Ishikawa (cell line): ENCODE measurements around the gene PLCB4.

ENCODE experiments used
- CEBPB ChIP-seq: IDR thresholded peaks from 2 replicates; pipeline ENCODE4 v1.6.1; 2012
- CREB1 ChIP-seq: IDR thresholded peaks from 2 replicates; pipeline ENCODE4 v1.6.1; 2012; ENCODE audit warnings: low read depth
- EGR1 ChIP-seq: IDR thresholded peaks from 2 replicates; pipeline ENCODE4 v1.6.1; 2012
- EP300 ChIP-seq: IDR thresholded peaks from 2 replicates; pipeline ENCODE4 v1.6.1; 2012; ENCODE audit warnings: borderline replicate concordance
- FOXM1 ChIP-seq: IDR thresholded peaks from 2 replicates; pipeline ENCODE4 v1.6.1; 2012; ENCODE audit warnings: low read depth, borderline replicate concordance
- NFIC ChIP-seq: IDR thresholded peaks from 2 replicates; pipeline ENCODE4 v1.6.1; 2012
- RAD21 ChIP-seq: IDR thresholded peaks from 2 replicates; pipeline ENCODE4 v1.6.1; 2012; ENCODE audit warnings: low read depth
- TAF1 ChIP-seq: IDR thresholded peaks from 2 replicates; pipeline ENCODE4 v1.6.1; 2012; ENCODE audit warnings: low read depth, mild to moderate bottlenecking
- TCF12 ChIP-seq: IDR thresholded peaks from 2 replicates; pipeline ENCODE4 v1.6.1; 2012; ENCODE audit warnings: low read depth
- TEAD4 ChIP-seq: IDR thresholded peaks from 2 replicates; pipeline ENCODE4 v1.6.1; 2012
- YY1 ChIP-seq: IDR thresholded peaks from 2 replicates; pipeline ENCODE4 v1.6.1; 2012; ENCODE audit warnings: low read depth
- ZBTB7A ChIP-seq: IDR thresholded peaks from 2 replicates; pipeline ENCODE4 v1.6.1; 2012; ENCODE audit warnings: low read depth
- TF ChIP-seq, protein P1 (sequence below): IDR thresholded peaks from 2 replicates; pipeline ENCODE4 v1.6.1; 2012
- TF ChIP-seq, protein P2 (sequence below): IDR thresholded peaks from 2 replicates; pipeline ENCODE4 v1.6.1; 2012
- TF ChIP-seq, protein P3 (sequence below): IDR thresholded peaks from 2 replicates; pipeline ENCODE4 v1.6.1; 2012; ENCODE audit warnings: low read depth, mild to moderate bottlenecking

Gene PLCB4

GRCh38 chr20:9134346-9134745 is 65.5 kb downstream of the PLCB4 start:
- no peak for TF ChIP-seq EP300
- TF ChIP-seq TAF1 = no peak
- TF ChIP-seq, protein P1, sequence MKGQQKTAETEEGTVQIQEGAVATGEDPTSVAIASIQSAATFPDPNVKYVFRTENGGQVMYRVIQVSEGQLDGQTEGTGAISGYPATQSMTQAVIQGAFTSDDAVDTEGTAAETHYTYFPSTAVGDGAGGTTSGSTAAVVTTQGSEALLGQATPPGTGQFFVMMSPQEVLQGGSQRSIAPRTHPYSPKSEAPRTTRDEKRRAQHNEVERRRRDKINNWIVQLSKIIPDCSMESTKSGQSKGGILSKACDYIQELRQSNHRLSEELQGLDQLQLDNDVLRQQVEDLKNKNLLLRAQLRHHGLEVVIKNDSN = no peak
- no peak for TF ChIP-seq TEAD4
- no peak for TF ChIP-seq TCF12
- TF ChIP-seq FOXM1 = no peak

DNA sequence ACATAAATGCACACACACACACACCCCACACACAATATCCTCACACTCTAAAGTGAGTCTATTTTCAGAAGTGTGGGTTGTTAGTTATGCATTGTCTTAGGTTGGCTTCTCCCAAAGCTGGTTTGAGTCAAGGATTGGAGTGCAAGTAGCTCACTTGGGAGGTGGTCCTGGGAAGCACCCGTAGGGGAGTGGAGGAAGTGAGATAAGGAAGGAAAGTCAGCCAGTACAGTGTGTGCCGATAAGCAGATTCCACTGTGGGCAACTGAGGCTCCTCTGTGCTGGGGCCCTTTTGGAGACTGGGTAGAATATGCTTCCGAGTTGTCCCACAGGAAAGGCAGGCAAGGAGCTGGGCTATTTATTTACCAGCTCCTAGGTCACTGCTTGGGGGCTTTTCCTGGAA is 67.2 kb downstream of the PLCB4 start:
- TF ChIP-seq CREB1 = no peak
- TF ChIP-seq TCF12 = no peak
- TF ChIP-seq, protein P2, sequence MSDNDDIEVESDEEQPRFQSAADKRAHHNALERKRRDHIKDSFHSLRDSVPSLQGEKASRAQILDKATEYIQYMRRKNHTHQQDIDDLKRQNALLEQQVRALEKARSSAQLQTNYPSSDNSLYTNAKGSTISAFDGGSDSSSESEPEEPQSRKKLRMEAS = no peak
- TF ChIP-seq CEBPB = no peak
- no peak for TF ChIP-seq YY1

- TF ChIP-seq YY1 (no peak), EGR1 (no peak), RAD21 (no peak)
Measured at GRCh38 chr20:9137001-9137400, 68.1 kb downstream of the PLCB4 start.

- TF ChIP-seq TAF1 = no peak
- no peak for TF ChIP-seq EGR1
- TF ChIP-seq, protein P2 = no peak
- TF ChIP-seq NFIC = no peak
- TF ChIP-seq TCF12 = 0 out of 2 replicates have a peak, but pooled peaks have one; percentile 15
- no peak for TF ChIP-seq ZBTB7A
- TF ChIP-seq, protein P3, sequence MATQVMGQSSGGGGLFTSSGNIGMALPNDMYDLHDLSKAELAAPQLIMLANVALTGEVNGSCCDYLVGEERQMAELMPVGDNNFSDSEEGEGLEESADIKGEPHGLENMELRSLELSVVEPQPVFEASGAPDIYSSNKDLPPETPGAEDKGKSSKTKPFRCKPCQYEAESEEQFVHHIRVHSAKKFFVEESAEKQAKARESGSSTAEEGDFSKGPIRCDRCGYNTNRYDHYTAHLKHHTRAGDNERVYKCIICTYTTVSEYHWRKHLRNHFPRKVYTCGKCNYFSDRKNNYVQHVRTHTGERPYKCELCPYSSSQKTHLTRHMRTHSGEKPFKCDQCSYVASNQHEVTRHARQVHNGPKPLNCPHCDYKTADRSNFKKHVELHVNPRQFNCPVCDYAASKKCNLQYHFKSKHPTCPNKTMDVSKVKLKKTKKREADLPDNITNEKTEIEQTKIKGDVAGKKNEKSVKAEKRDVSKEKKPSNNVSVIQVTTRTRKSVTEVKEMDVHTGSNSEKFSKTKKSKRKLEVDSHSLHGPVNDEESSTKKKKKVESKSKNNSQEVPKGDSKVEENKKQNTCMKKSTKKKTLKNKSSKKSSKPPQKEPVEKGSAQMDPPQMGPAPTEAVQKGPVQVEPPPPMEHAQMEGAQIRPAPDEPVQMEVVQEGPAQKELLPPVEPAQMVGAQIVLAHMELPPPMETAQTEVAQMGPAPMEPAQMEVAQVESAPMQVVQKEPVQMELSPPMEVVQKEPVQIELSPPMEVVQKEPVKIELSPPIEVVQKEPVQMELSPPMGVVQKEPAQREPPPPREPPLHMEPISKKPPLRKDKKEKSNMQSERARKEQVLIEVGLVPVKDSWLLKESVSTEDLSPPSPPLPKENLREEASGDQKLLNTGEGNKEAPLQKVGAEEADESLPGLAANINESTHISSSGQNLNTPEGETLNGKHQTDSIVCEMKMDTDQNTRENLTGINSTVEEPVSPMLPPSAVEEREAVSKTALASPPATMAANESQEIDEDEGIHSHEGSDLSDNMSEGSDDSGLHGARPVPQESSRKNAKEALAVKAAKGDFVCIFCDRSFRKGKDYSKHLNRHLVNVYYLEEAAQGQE = no peak
- TF ChIP-seq CREB1 = no peak
Measured at GRCh38 chr20:9139106-9139833, 70.4 kb downstream of the PLCB4 start.

DNA sequence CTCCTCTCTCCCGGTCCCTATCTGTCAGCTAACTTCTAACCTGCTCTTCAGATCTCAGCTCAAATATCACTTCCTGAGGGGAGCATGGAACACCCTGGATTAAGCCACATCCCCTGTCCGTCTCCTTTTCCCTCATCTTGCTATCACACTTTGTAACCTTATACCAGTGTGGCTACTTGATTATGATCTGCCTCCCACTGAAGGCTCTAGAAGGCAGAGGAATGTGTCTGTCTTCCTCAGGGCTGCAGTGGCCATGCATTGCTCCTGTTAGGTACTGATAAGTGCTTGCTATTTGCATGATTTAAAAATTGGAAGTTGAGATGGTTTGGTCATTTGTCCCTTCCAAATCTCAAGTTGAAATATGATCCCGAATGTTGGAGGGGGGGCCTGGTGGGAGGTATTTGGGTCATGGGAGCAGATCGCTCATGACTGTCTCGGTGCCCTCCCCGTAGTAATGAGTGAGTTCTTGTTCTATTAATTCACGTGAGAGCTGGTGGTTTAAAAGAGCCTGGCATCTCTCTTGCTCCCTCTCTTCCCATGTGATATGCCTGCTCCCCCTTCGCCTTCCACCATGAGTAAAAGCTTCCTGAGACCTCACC is 71.4 kb downstream of the PLCB4 start:
- TF ChIP-seq, protein P1 = no peak
- TF ChIP-seq FOXM1 = no peak
- TF ChIP-seq TAF1 = no peak
- TF ChIP-seq TEAD4 = no peak

DNA sequence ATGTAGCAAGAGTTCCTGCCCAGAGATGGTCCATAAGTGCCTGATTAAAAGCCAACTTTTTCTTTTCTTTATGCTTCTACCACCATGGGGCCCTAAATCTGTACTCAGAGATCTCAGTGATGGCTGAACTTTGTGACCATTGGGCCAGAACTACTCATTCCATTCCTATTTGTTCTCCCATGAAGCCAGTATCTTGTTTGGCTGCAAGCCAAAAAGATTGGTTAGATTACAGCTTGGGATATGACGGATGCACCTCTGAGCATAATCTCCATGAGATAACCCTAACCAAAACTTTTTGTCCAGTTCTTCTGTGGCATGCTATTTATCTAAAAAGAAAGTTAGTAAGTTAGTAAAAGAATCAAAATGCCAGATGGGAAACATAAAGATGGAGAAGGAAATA is 72.2 kb downstream of the PLCB4 start:
- TF ChIP-seq, protein P2 = no peak
- TF ChIP-seq NFIC = 0 out of 2 replicates have a peak, but pooled peaks have one; percentile 9

DNA sequence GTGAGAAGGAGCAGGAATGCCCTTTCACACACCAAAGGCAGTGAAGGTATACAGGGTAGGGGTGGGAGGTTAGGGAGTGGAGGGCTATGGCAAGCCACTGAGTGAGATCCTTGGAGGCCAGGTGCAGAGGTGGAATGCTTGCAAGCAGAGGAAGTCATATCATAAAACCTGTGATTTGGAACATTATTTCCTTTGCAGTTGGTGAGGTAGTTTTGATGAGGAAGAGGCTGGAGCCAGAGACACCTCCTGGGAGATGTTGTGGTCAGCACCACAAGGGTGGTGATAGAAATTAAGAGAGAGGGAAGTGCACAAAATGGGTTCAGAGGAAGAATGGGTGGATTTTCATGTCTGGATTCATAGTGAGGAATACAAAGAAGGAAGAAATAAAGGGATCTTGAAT is 73.0 kb downstream of the PLCB4 start:
- TF ChIP-seq ZBTB7A = no peak
- no peak for TF ChIP-seq TCF12
- no peak for TF ChIP-seq EP300
- TF ChIP-seq, protein P3 = no peak
- no peak for TF ChIP-seq EGR1
- TF ChIP-seq, protein P2 = no peak
- TF ChIP-seq RAD21 = no peak
- no peak for TF ChIP-seq CEBPB
- TF ChIP-seq NFIC = no peak
- TF ChIP-seq FOXM1 = no peak
- TF ChIP-seq CREB1 = no peak
- TF ChIP-seq, protein P1 = no peak
- TF ChIP-seq TEAD4 = no peak
- TF ChIP-seq TAF1 = no peak
- no peak for TF ChIP-seq YY1
